ENCODE data around the gene CNNM2. TPM values are rescaled to one million over a fixed set of nuclear protein-coding genes. Genes with fewer than 3 reads are reported as not detected.
"Not testable (repeated sequence)": the region's sequence is repeated elsewhere in the genome, so short reads cannot be mapped to it uniquely, and the experiment has no call there.

Gene CNNM2
- total RNA-seq, 2 donors from 2014 or later = 13.4 to 18.9 TPM

- no peak for TF ChIP-seq POLR2A (IDR thresholded peaks at IDR 0.05)
- no peak for TF ChIP-seq CTCF (IDR thresholded peaks at IDR 0.05)
- no peak for TF ChIP-seq POLR2AphosphoS5 (IDR thresholded peaks at IDR 0.05)
- H3K27ac ChIP-seq = no peak overlapping the region
- no peaks in the 10 kb centered on the region for H3K4me1 ChIP-seq (replicated peaks)
- H3K27me3 ChIP-seq (replicated peaks; ENCODE audit: insufficient read depth) = no peaks in the 10 kb centered on the region
- no peak overlapping the region for H3K4me3 ChIP-seq
- no peak for DNase-seq (ENCODE audit: low spot score)
- H3K36me3 ChIP-seq = no peaks in the 10 kb centered on the region
- WGBS = 48% methylated on average over 1 of the region's 1 CpG
- intact Hi-C loops (cut with DNase I) = no loop called here
- no peaks in the 10 kb centered on the region for H3K9me3 ChIP-seq
Measured at GRCh38 chr10:102997998-102998397, 79.9 kb downstream of the CNNM2 start.

- intact Hi-C loops (cut with DNase I) = no loop called here
- 75% methylated on average over 7 of the region's 7 CpGs for WGBS
- TF ChIP-seq POLR2A (IDR thresholded peaks at IDR 0.05) (no peak), CTCF (IDR thresholded peaks at IDR 0.05) (no peak), POLR2AphosphoS5 (IDR thresholded peaks at IDR 0.05) (no peak)
Measured at GRCh38 chr10:102998399-102998907, 80.4 kb downstream of the CNNM2 start.

GRCh38 chr10:103000050-103000449 lies 82.0 kb downstream of the CNNM2 start:
- over 99% methylated on average over 7 of the region's 7 CpGs for WGBS
- not testable (repeated sequence) for H3K4me1 ChIP-seq (replicated peaks)

More at GRCh38 chr10:102998399-102998907, 80.4 kb downstream of the CNNM2 start:
- no peaks in the 10 kb centered on the region for H3K36me3 ChIP-seq
- H3K27ac ChIP-seq = no peak overlapping the region
- H3K27me3 ChIP-seq (replicated peaks; ENCODE audit: insufficient read depth) = no peaks in the 10 kb centered on the region
- DNase-seq (ENCODE audit: low spot score) = no peak
- H3K4me3 ChIP-seq = no peak overlapping the region
- H3K4me1 ChIP-seq (replicated peaks) = no peaks in the 10 kb centered on the region
- H3K9me3 ChIP-seq = no peaks in the 10 kb centered on the region

GRCh38 chr10:103007017-103007416 lies 88.9 kb downstream of the CNNM2 start:
- TF ChIP-seq CTCF (IDR thresholded peaks at IDR 0.05) (no peak), POLR2A (IDR thresholded peaks at IDR 0.05) (no peak), POLR2AphosphoS5 (IDR thresholded peaks at IDR 0.05) (no peak)
- Histone ChIP-seq H3K36me3 (no peaks in the 10 kb centered on the region), H3K4me3 (no peak overlapping the region), H3K27ac (no peak overlapping the region), H3K4me1 (replicated peaks) (no peaks in the 10 kb centered on the region), H3K9me3 (no peaks in the 10 kb centered on the region), H3K27me3 (replicated peaks; ENCODE audit: insufficient read depth) (no peaks in the 10 kb centered on the region)
- no peak for DNase-seq (ENCODE audit: low spot score)
- 92% methylated on average over 5 of the region's 5 CpGs for WGBS
- intact Hi-C loops (cut with DNase I) = no loop called here

More at GRCh38 chr10:103000050-103000449, 82.0 kb downstream of the CNNM2 start:
- H3K27ac ChIP-seq; H3K9me3 ChIP-seq; intact Hi-C loops (cut with DNase I); DNase-seq (ENCODE audit: low spot score); H3K4me3 ChIP-seq; H3K27me3 ChIP-seq (replicated peaks; ENCODE audit: insufficient read depth); H3K36me3 ChIP-seq: not testable (repeated sequence)

- Histone ChIP-seq H3K4me3 (no peak overlapping the region), H3K9me3 (no peaks in the 10 kb centered on the region), H3K4me1 (replicated peaks) (no peaks in the 10 kb centered on the region), H3K36me3 (no peaks in the 10 kb centered on the region), H3K27me3 (replicated peaks; ENCODE audit: insufficient read depth) (no peaks in the 10 kb centered on the region), H3K27ac (no peak overlapping the region)
- WGBS = 77% methylated on average over 5 of the region's 5 CpGs
- intact Hi-C loops (cut with DNase I) = no loop called here
- TF ChIP-seq POLR2AphosphoS5 (IDR thresholded peaks at IDR 0.05) = no peak
- no peak for TF ChIP-seq POLR2A (IDR thresholded peaks at IDR 0.05)
- TF ChIP-seq CTCF (IDR thresholded peaks at IDR 0.05) = no peak
- DNase-seq (ENCODE audit: low spot score) = no peak
Measured at GRCh38 chr10:103013416-103013815, 95.3 kb downstream of the CNNM2 start.

Measured in prostate gland (tissue), 2 donors.